SK-N-SH (cell line): ENCODE measurements around the gene TIGAR. TPM values are rescaled to one million over a fixed set of nuclear protein-coding genes. Genes with fewer than 3 reads are reported as not detected.

Experiments used
- CTCF ChIA-PET: fragments of 300-600, 350-600 bp; formaldehyde crosslinking; extraction: SDS; loops from one replicate; lab custom pipeline; 2021; lab: Yijun Ruan, JAX
- POLR2A ChIA-PET: fragments of 350-600 bp; sonication (Branson Sonifier 250); formaldehyde crosslinking; extraction: SDS; loops from one replicate; lab custom pipeline; 2020; ENCODE audit warnings: antibody characterized with exemption, inconsistent platforms; lab: Yijun Ruan, JAX
- DNase-seq: peaks from one replicate; pipeline ENCODE4 v3.0.0; 2012
- H2AFZ ChIP-seq: fragments of 200-600 bp; sonication (generic); 2 replicates; pipeline ENCODE4 v1.8.1; 2016; ENCODE audit warnings: antibody characterized with exemption, mild to moderate bottlenecking, low read depth
- H3F3A ChIP-seq: fragments of 200-600 bp; sonication (generic); replicated peaks from 2 replicates; pipeline ENCODE3; 2016; ENCODE audit warnings: antibody characterized with exemption, mild to moderate bottlenecking; ENCODE audit not compliant: insufficient read depth
- H3K27ac ChIP-seq, 2 experiments: fragments of 200-500 bp in 1 of 2; fragments of 200-600 bp in 1 of 2; sonication (Bioruptor generic) in 1 of 2; sonication (generic), shearing (Covaris generic) in 1 of 2; 2 replicates each; pipeline versions ENCODE4 v1.5.1 to v1.6.1; 2014 to 2016; ENCODE audit warnings: low read depth in 2 of 2, inconsistent platforms in 1 of 2, low read length in 1 of 2, mild to moderate bottlenecking in 1 of 2, mixed read lengths in 1 of 2
- H3K27me3 ChIP-seq: fragments of 200-600 bp; sonication (generic), shearing (Covaris generic); 2 replicates; pipeline ENCODE4 v1.6.1; 2016; ENCODE audit warnings: mixed run types; ENCODE audit not compliant: insufficient read depth
- H3K36me3 ChIP-seq, 2 experiments: fragments of 200-500 bp in 1 of 2; fragments of 200-600 bp in 1 of 2; sonication (Bioruptor generic) in 1 of 2; sonication (generic) in 1 of 2; replicated peaks in 1 of 2; 2 replicates each; pipeline versions ENCODE3 to v1.5.1; 2014 to 2016; ENCODE audit warnings: low read length in 1 of 2, mild to moderate bottlenecking in 1 of 2; ENCODE audit not compliant: insufficient read depth in 2 of 2, control insufficient read depth in 1 of 2
- H3K4me1 ChIP-seq, 2 experiments: fragments of 200-500 bp in 1 of 2; fragments of 200-600 bp in 1 of 2; sonication (Bioruptor generic) in 1 of 2; sonication (generic), shearing (Covaris generic) in 1 of 2; 2 replicates each; pipeline versions ENCODE4 v1.5.1 to v1.6.1; 2014 to 2016; ENCODE audit warnings: low read depth in 1 of 2, low read length in 1 of 2, mixed run types in 1 of 2; ENCODE audit not compliant: insufficient read depth in 2 of 2, control insufficient read depth in 1 of 2
- H3K4me2 ChIP-seq: fragments of 200-600 bp; sonication (generic), shearing (Covaris generic); 2 replicates; pipeline ENCODE4 v1.6.1; 2017; ENCODE audit warnings: mixed run types
- H3K4me3 ChIP-seq, 2 experiments: fragments of 200-500 bp in 1 of 2; fragments of 200-600 bp in 1 of 2; sonication (Bioruptor generic) in 1 of 2; sonication (generic), shearing (Covaris generic) in 1 of 2; 2 replicates each; pipeline versions ENCODE4 v1.5.1 to v1.8.1; 2014 to 2016; ENCODE audit warnings: low read depth in 2 of 2, inconsistent platforms in 1 of 2, low read length in 1 of 2, mild to moderate bottlenecking in 1 of 2, mixed read lengths in 1 of 2, moderate library complexity in 1 of 2
- H3K79me2 ChIP-seq: fragments of 200-600 bp; sonication (generic); 2 replicates; pipeline ENCODE4 v1.8.1; 2017; ENCODE audit warnings: mild to moderate bottlenecking; ENCODE audit not compliant: insufficient read depth
- H3K9ac ChIP-seq: fragments of 200-600 bp; sonication (generic); 2 replicates; pipeline ENCODE4 v1.6.1; 2017; ENCODE audit warnings: mixed run types
- H3K9me2 ChIP-seq: fragments of 200-600 bp; sonication (generic); 2 replicates; pipeline ENCODE4 v1.6.1; 2017; ENCODE audit warnings: mixed run types
- H3K9me3 ChIP-seq: fragments of 200-600 bp; sonication (generic); 2 replicates; pipeline ENCODE4 v1.6.1; 2017; ENCODE audit warnings: mixed run types, mild to moderate bottlenecking, moderate library complexity
- H4K20me1 ChIP-seq: fragments of 200-600 bp; sonication (generic); 2 replicates; pipeline ENCODE4 v1.6.1; 2017; ENCODE audit warnings: mild to moderate bottlenecking, mixed run types; ENCODE audit not compliant: insufficient read depth
- CTCF ChIP-seq: fragments of 200-600 bp; sonication (generic); IDR thresholded peaks from 2 replicates; pipeline ENCODE4 v1.6.1; 2017; ENCODE audit warnings: antibody characterized with exemption, mild to moderate bottlenecking, moderate library complexity
- ELF1 ChIP-seq: IDR thresholded peaks from 2 replicates; pipeline ENCODE4 v1.4.0; 2012
- GABPA ChIP-seq: IDR thresholded peaks from 2 replicates; pipeline ENCODE4 v1.4.0; 2012; ENCODE audit warnings: low read depth, mild to moderate bottlenecking
- IRF3 ChIP-seq: fragments of 150-350 bp; IDR thresholded peaks from 2 replicates; pipeline ENCODE4 v1.6.1; 2016; ENCODE audit warnings: mild to moderate bottlenecking, low read depth, low read length
- JUND ChIP-seq: IDR thresholded peaks from 2 replicates; pipeline ENCODE4 v1.4.0; 2012
- MEF2A ChIP-seq: IDR thresholded peaks from 2 replicates; pipeline ENCODE4 v1.4.0; 2012; ENCODE audit warnings: low read depth, borderline replicate concordance
- MXI1 ChIP-seq: IDR thresholded peaks from 2 replicates; pipeline ENCODE4 v1.6.1; 2012; ENCODE audit warnings: mild to moderate bottlenecking, low read depth, low read length, improper control_type of control experiment
- NFIC ChIP-seq: IDR thresholded peaks from 2 replicates; pipeline ENCODE4 v1.4.0; 2012; ENCODE audit warnings: borderline replicate concordance
- RAD21 ChIP-seq: IDR thresholded peaks from 2 replicates; pipeline ENCODE4 v1.6.1; 2012; ENCODE audit warnings: mild to moderate bottlenecking, low read length
- RFX5 ChIP-seq: IDR thresholded peaks from 2 replicates; pipeline ENCODE4 v1.6.1; 2012; ENCODE audit warnings: mild to moderate bottlenecking, improper control_type of control experiment, low read length
- SIN3A ChIP-seq: IDR thresholded peaks from 2 replicates; pipeline ENCODE4 v1.6.1; 2012; ENCODE audit warnings: low read depth, mild to moderate bottlenecking, low read length, moderate library complexity, borderline replicate concordance
- SMC3 ChIP-seq: IDR thresholded peaks from 2 replicates; pipeline ENCODE4 v1.6.1; 2012; ENCODE audit warnings: low read depth, low read length, improper control_type of control experiment
- WGBS: methylation state at CpG from one replicate; pipeline ENCODE4 v1.1.6; 2017; ENCODE audit warnings: low lambda C conversion rate; 5-methylcytosine and 5-hydroxymethylcytosine counted together
- polyA plus RNA-seq, 3 experiments: library from polyadenylated mRNA; depleted of rRNA; stranded (reverse); fragments of >200 nt; gene quantifications; 2 replicates each; pipeline ENCODE4 v1.2.3, GENCODE V29; 2012
- TF ChIP-seq, protein P1 (sequence below): IDR thresholded peaks from 2 replicates; pipeline ENCODE4 v1.6.1; 2012; ENCODE audit warnings: mild to moderate bottlenecking, low read depth, low read length, moderate library complexity
- TF ChIP-seq, protein P2 (sequence below): IDR thresholded peaks from 2 replicates; pipeline ENCODE4 v1.4.0; 2012; ENCODE audit warnings: low read depth

TIGAR gene
- polyA plus RNA-seq, 1 of the 3 experiments (the other 2 are of a cell fraction): 8.3 TPM

- TF ChIP-seq ELF1 (no peak), NFIC (no peak)
Measured at GRCh38 chr12:4303750-4304149, 17.3 kb upstream of the TIGAR start (continued).

DNA sequence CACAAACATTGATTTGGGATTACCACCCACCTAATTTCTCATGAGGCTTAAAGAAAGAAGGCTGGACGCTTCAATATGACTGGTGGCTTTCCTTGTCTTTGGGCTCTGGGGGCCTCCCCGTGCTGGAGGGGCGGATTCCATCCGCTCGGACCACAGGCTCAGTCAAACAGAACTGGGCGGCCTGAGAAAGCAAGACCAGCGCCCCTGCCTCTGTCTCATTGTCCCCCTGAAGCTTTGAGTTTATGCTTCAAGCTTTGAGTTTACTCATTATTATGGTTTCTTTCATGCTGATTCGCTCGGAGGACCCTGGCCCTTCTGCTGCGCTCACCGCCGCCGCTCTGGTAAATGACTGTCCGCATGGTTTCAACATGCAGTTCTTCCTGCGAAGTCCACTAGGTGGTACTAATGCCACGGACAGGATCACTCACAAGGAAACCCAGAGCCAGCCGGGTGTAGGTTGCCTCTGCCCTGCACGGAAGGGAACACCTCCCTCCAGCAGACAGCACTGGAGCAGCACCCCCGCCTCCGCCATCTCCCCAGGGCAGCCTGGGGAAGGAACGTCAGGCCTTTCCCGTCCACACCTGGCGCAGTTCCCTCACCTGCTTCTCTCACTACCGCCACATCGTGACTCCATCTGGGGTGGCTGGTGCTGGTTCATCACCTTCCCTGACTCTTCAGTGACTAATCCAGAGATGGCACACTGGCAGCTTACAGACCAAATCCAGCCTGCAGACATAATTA is 13.2 kb upstream of the TIGAR start:
- Histone ChIP-seq H4K20me1 (no peaks in the 10 kb centered on the region), H3K79me2 (no peaks in the 10 kb centered on the region), H3K27ac (no peak overlapping the region), H3F3A (no peaks in the 10 kb centered on the region), H3K9me2 (no peaks in the 10 kb centered on the region), H3K4me3 (peak overlapping the region; percentile 27 to 32; a peak in 2 of 4 replicates), H3K9me3 (no peaks in the 10 kb centered on the region), H3K27me3 (peaks cover 54% of the 10 kb centered on the region), H3K9ac (no peak overlapping the region), H3K4me2 (peak overlapping the region; percentile 70), H2AFZ (peak overlapping the region; percentile 45; the same call in 1 of the 2 replicates), H3K36me3 (no peaks in the 10 kb centered on the region), H3K4me1 (peaks cover 0 to 5% of the 10 kb centered on the region in 2 experiments; a peak in 1 of 4 replicates)
- TF ChIP-seq SMC3 (peak; percentile 77), CTCF (peak; percentile 66), MXI1 (0 out of 2 replicates have a peak, but pooled peaks have one; percentile 31), GABPA (no peak), SIN3A (no peak), MEF2A (no peak), RAD21 (peak; percentile 87), RFX5 (no peak), IRF3 (no peak), JUND (no peak)
- TF ChIP-seq, protein P1, sequence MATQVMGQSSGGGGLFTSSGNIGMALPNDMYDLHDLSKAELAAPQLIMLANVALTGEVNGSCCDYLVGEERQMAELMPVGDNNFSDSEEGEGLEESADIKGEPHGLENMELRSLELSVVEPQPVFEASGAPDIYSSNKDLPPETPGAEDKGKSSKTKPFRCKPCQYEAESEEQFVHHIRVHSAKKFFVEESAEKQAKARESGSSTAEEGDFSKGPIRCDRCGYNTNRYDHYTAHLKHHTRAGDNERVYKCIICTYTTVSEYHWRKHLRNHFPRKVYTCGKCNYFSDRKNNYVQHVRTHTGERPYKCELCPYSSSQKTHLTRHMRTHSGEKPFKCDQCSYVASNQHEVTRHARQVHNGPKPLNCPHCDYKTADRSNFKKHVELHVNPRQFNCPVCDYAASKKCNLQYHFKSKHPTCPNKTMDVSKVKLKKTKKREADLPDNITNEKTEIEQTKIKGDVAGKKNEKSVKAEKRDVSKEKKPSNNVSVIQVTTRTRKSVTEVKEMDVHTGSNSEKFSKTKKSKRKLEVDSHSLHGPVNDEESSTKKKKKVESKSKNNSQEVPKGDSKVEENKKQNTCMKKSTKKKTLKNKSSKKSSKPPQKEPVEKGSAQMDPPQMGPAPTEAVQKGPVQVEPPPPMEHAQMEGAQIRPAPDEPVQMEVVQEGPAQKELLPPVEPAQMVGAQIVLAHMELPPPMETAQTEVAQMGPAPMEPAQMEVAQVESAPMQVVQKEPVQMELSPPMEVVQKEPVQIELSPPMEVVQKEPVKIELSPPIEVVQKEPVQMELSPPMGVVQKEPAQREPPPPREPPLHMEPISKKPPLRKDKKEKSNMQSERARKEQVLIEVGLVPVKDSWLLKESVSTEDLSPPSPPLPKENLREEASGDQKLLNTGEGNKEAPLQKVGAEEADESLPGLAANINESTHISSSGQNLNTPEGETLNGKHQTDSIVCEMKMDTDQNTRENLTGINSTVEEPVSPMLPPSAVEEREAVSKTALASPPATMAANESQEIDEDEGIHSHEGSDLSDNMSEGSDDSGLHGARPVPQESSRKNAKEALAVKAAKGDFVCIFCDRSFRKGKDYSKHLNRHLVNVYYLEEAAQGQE: no peak
- TF ChIP-seq, protein P2, sequence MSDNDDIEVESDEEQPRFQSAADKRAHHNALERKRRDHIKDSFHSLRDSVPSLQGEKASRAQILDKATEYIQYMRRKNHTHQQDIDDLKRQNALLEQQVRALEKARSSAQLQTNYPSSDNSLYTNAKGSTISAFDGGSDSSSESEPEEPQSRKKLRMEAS: no peak
- 13% methylated on average over 21 of the region's 25 CpGs for whole genome bisulfite sequencing
- CTCF ChIA-PET: interaction anchor here (0.6 to 3.6 kb wide), 39 partner anchors 9 to 1681 kb away, joined by 3 to 20 read pairs (median 4); partner anchors contain the start of genes FGF23 and TIGAR
- POLR2A ChIA-PET: no interaction called here
- DNase-seq: peak; percentile 84
